Fibroblast of lung (primary cell): ENCODE data around the gene RIPK4. TPM values are rescaled to one million over a fixed set of nuclear protein-coding genes. Genes with fewer than 3 reads are reported as not detected.

Experiments used
- DNase-seq, 2 donors: peaks; one replicate each; pipeline versions ENCODE4 v3.0.0 to v3.0.0-alpha.2; 2010; ENCODE audit warnings: low read depth in 2 of 2
- H2AFZ ChIP-seq: 2 replicates; pipeline ENCODE4 v1.5.1; 2012; ENCODE audit warnings: low read length, control low read depth, inconsistent platforms
- H3K27ac ChIP-seq: 2 replicates; pipeline ENCODE4 v1.5.1; 2011; ENCODE audit warnings: low read length, control low read depth; ENCODE audit not compliant: insufficient read depth
- H3K27me3 ChIP-seq: 2 replicates; pipeline ENCODE4 v1.5.1; 2011; ENCODE audit warnings: mild to moderate bottlenecking, low read length; ENCODE audit not compliant: control insufficient read depth, insufficient read depth
- H3K36me3 ChIP-seq: 2 replicates; pipeline ENCODE4 v1.5.1; 2011; ENCODE audit warnings: low read length; ENCODE audit not compliant: control insufficient read depth, insufficient read depth
- H3K4me1 ChIP-seq: 2 replicates; pipeline ENCODE4 v1.5.1; 2011; ENCODE audit warnings: low read length; ENCODE audit not compliant: control insufficient read depth, insufficient read depth; ENCODE audit errors: extremely low read depth
- H3K4me2 ChIP-seq: 2 replicates; pipeline ENCODE4 v1.5.1; 2011; ENCODE audit warnings: low read length, control low read depth; ENCODE audit not compliant: insufficient read depth; ENCODE audit errors: extremely low read depth
- H3K4me3 ChIP-seq, 4 experiments: fragments of 200-600 bp in 1 of 4; sonication (generic) in 1 of 4; replicated peaks in 1 of 4; 2 replicates each; pipeline ENCODE4 v1.5.1; 2011 to 2016; ENCODE audit warnings: low read length in 4 of 4, low read depth in 3 of 4, mild to moderate bottlenecking in 3 of 4, control low read depth in 2 of 4, inconsistent platforms in 1 of 4, mixed read lengths in 1 of 4; ENCODE audit not compliant: insufficient read depth in 1 of 4; ENCODE audit errors: control extremely low read depth in 1 of 4
- H3K79me2 ChIP-seq: 2 replicates; pipeline ENCODE4 v1.5.1; 2012; ENCODE audit warnings: mild to moderate bottlenecking, low read length, inconsistent platforms; ENCODE audit not compliant: control insufficient read depth, insufficient read depth
- H3K9ac ChIP-seq: 2 replicates; pipeline ENCODE4 v1.5.1; 2011; ENCODE audit warnings: mild to moderate bottlenecking, low read length, control low read depth; ENCODE audit not compliant: insufficient read depth
- H3K9me3 ChIP-seq: 2 replicates; pipeline ENCODE4 v1.5.1; 2012; ENCODE audit warnings: low read depth, low read length; ENCODE audit not compliant: control insufficient read depth, insufficient read depth
- H4K20me1 ChIP-seq: 2 replicates; pipeline ENCODE4 v1.5.1; 2011; ENCODE audit warnings: low read length; ENCODE audit not compliant: control insufficient read depth, insufficient read depth; ENCODE audit errors: extremely low read depth
- EZH2 ChIP-seq: IDR thresholded peaks from 2 replicates; pipeline ENCODE4 v1.5.1; 2012; ENCODE audit warnings: low read length, control low read depth, mild to moderate bottlenecking; ENCODE audit errors: missing control alignments
- polyA plus RNA-seq, 2 donors: library from polyadenylated mRNA; depleted of rRNA in 1 of 2; stranded (reverse) in 1 of 2; unstranded in 1 of 2; fragments of >200 nt; gene quantifications; 2 replicates each; pipeline ENCODE4 v1.2.1, GENCODE V29; 2011 to 2012; ENCODE audit warnings: missing spikeins in 1 of 2
- total RNA-seq: library from RNA; depleted of rRNA; stranded (reverse); fragments of >200 nt; gene quantifications from 2 replicates; pipeline ENCODE4 v1.2.1, GENCODE V29; 2014
- TF ChIP-seq, protein P1 (sequence below), 2 donors: IDR thresholded peaks in 1 of 2; conservative IDR thresholded peaks in 1 of 2; 1 replicate in 1 of 2; 2 replicates in 1 of 2; pipeline ENCODE4 v1.5.1; 2011 to 2012; ENCODE audit warnings: low read length in 2 of 2, control low read depth in 1 of 2, inconsistent platforms in 1 of 2, low read depth in 1 of 2, mild to moderate bottlenecking in 1 of 2

RIPK4 gene
- total and polyA plus RNA-seq, 2 donors (not counting 1 experiment from before 2014, with no cell fraction given) = under 0.01 TPM; not detected in 1

GRCh38 chr21:41750532-41751151, 16.2 kb downstream of the RIPK4 start:
- no peak overlapping the region for H3K27ac ChIP-seq
- DNase-seq = no peak
- H2AFZ ChIP-seq = no peak overlapping the region
- H3K79me2 ChIP-seq = no peaks in the 10 kb centered on the region
- no peak overlapping the region for H3K4me3 ChIP-seq
- H3K4me1 ChIP-seq = peaks cover 11% of the 10 kb centered on the region
- H3K27me3 ChIP-seq = no peaks in the 10 kb centered on the region
- no peaks in the 10 kb centered on the region for H3K36me3 ChIP-seq
- H3K9me3 ChIP-seq = no peaks in the 10 kb centered on the region
- no peaks in the 10 kb centered on the region for H4K20me1 ChIP-seq
- peak overlapping the region; percentile 11 for H3K4me2 ChIP-seq
- H3K9ac ChIP-seq = no peak overlapping the region
- TF ChIP-seq, protein P1, sequence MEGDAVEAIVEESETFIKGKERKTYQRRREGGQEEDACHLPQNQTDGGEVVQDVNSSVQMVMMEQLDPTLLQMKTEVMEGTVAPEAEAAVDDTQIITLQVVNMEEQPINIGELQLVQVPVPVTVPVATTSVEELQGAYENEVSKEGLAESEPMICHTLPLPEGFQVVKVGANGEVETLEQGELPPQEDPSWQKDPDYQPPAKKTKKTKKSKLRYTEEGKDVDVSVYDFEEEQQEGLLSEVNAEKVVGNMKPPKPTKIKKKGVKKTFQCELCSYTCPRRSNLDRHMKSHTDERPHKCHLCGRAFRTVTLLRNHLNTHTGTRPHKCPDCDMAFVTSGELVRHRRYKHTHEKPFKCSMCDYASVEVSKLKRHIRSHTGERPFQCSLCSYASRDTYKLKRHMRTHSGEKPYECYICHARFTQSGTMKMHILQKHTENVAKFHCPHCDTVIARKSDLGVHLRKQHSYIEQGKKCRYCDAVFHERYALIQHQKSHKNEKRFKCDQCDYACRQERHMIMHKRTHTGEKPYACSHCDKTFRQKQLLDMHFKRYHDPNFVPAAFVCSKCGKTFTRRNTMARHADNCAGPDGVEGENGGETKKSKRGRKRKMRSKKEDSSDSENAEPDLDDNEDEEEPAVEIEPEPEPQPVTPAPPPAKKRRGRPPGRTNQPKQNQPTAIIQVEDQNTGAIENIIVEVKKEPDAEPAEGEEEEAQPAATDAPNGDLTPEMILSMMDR (conservative IDR thresholded peaks at IDR 0.05 in 1 of 2, IDR thresholded peaks at IDR 0.05 in 1 of 2; ENCODE audit: low read depth in 1 of 2, low read length in 2 of 2) = no peak
- no peak for TF ChIP-seq EZH2

GRCh38 chr21:41750051-41750450, 16.8 kb downstream of the RIPK4 start:
- no peaks in the 10 kb centered on the region for H3K9me3 ChIP-seq
- DNase-seq = no peak
- H3K79me2 ChIP-seq = no peaks in the 10 kb centered on the region
- no peaks in the 10 kb centered on the region for H3K27me3 ChIP-seq
- H3K4me1 ChIP-seq = peaks cover 11% of the 10 kb centered on the region
- no peaks in the 10 kb centered on the region for H3K36me3 ChIP-seq
- H3K27ac ChIP-seq = no peak overlapping the region
- no peaks in the 10 kb centered on the region for H4K20me1 ChIP-seq
- no peak overlapping the region for H3K9ac ChIP-seq
- TF ChIP-seq, protein P1 (conservative IDR thresholded peaks at IDR 0.05 in 1 of 2, IDR thresholded peaks at IDR 0.05 in 1 of 2; ENCODE audit: low read depth in 1 of 2, low read length in 2 of 2) = no peak
- TF ChIP-seq EZH2 = no peak
- H3K4me2 ChIP-seq = peak overlapping the region; percentile 11
- H3K4me3 ChIP-seq = no peak overlapping the region
- H2AFZ ChIP-seq = no peak overlapping the region

DNA sequence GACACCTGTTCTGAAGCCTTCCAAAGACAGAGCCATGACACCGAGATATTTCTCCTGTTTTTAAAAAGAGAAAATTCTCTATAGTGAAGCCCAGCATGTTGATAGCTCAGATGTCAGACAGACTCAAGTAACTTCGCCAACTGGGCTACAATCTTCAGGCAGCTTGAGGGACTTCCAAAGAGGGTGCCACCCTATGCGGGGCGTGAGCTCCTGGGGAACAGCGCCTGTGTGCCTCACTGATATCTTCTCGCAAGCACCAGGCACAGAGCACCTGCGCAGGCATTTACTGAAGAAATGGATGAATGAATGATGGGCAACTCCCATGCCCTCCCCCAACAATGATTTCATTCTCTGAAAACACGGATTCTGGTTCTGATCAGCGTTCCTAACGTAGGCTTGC, 17.6 kb downstream of the RIPK4 start:
- no peaks in the 10 kb centered on the region for H3K79me2 ChIP-seq
- H3K36me3 ChIP-seq = no peaks in the 10 kb centered on the region
- H3K27me3 ChIP-seq = no peaks in the 10 kb centered on the region
- H3K4me2 ChIP-seq = no peak overlapping the region
- TF ChIP-seq, protein P1 (conservative IDR thresholded peaks at IDR 0.05 in 1 of 2, IDR thresholded peaks at IDR 0.05 in 1 of 2; ENCODE audit: low read depth in 1 of 2, low read length in 2 of 2) = no peak
- TF ChIP-seq EZH2 = no peak
- no peak overlapping the region for H3K4me3 ChIP-seq
- no peaks in the 10 kb centered on the region for H3K9me3 ChIP-seq
- H2AFZ ChIP-seq = no peak overlapping the region
- peaks cover 11% of the 10 kb centered on the region for H3K4me1 ChIP-seq
- no peak for DNase-seq
- H4K20me1 ChIP-seq = no peaks in the 10 kb centered on the region
- no peak overlapping the region for H3K27ac ChIP-seq
- no peak overlapping the region for H3K9ac ChIP-seq
